Measurements from ENCODE around the gene VIPR1. TPM values are rescaled to one million over a fixed set of nuclear protein-coding genes. Genes with fewer than 3 reads are reported as not detected.

Gene VIPR1
- total and polyA plus RNA-seq, 4 donors: 2.3 to 41.8 (median 14.6) TPM

- DNase-seq (ENCODE audit: low spot score): no peak
- Histone ChIP-seq H3K36me3 (ENCODE audit: control insufficient read depth in 4 of 4, insufficient read depth in 3 of 4, low read depth in 1 of 4, low read length in 3 of 4) (no peaks in the 10 kb centered on the region), H3K9ac (ENCODE audit: low read depth in 1 of 2, low read length in 2 of 2) (no peak overlapping the region), H3K4me3 (ENCODE audit: low read depth in 1 of 3, low read length in 3 of 3) (no peak overlapping the region), H3K9me3 (ENCODE audit: control insufficient read depth in 4 of 4, low read length in 3 of 4) (no peaks in the 10 kb centered on the region), H3K27ac (ENCODE audit: low read depth in 1 of 2, low read length in 2 of 2) (peak overlapping the region; percentile 15 to 49), H3K4me1 (ENCODE audit: control insufficient read depth in 4 of 4, insufficient read depth in 4 of 4, low read length in 3 of 4) (peaks cover 0 to 17% (median 8%) of the 10 kb centered on the region in 4 donors), H3K27me3 (ENCODE audit: control insufficient read depth in 4 of 4, insufficient read depth in 4 of 4, low read length in 3 of 4) (no peaks in the 10 kb centered on the region)
- 78% methylated on average over 12 of the region's 12 CpGs for WGBS
- TF ChIP-seq GABPA (IDR thresholded peaks at IDR 0.05 in 1 of 2, conservative IDR thresholded peaks at IDR 0.05 in 1 of 2) (no peak), JUND (IDR thresholded peaks at IDR 0.05) (no peak), HNF4G (IDR thresholded peaks at IDR 0.05) (no peak), EGR1 (IDR thresholded peaks at IDR 0.05; ENCODE audit: low read depth in 2 of 2) (no peak), FOXA1 (IDR thresholded peaks at IDR 0.05) (no peak)
These were observed 13.0 kb downstream of the VIPR1 start for GRCh38 chr3:42515391-42515916.

DNA sequence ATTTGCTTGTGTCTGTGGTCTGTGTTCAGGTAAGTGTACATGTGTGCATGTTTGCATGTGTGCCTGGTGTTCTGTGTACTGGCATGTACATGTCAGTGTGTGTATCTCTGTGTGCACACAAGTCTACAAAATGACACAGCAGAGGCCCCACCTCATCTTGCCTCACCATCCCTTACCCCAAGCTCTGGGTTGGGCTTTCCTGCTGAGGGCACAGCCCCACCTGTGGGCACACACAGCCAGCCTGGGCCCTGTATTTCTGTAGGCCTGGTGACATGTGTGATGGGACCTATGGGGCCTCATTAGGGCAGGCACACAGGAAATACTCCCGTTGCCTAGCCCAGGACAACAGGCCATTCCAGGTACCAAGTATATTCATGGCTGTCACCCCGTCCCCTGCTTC lies 13.5 kb downstream of the VIPR1 start:
- Histone ChIP-seq H3K36me3 (ENCODE audit: control insufficient read depth in 4 of 4, insufficient read depth in 3 of 4, low read depth in 1 of 4, low read length in 3 of 4) (no peaks in the 10 kb centered on the region), H3K4me1 (ENCODE audit: control insufficient read depth in 4 of 4, insufficient read depth in 4 of 4, low read length in 3 of 4) (peaks cover 0 to 17% (median 8%) of the 10 kb centered on the region in 4 donors), H3K9me3 (ENCODE audit: control insufficient read depth in 4 of 4, low read length in 3 of 4) (no peaks in the 10 kb centered on the region), H3K4me3 (ENCODE audit: low read depth in 1 of 3, low read length in 3 of 3) (no peak overlapping the region), H3K27ac (ENCODE audit: low read depth in 1 of 2, low read length in 2 of 2) (peak overlapping the region; percentile 15 to 49), H3K27me3 (ENCODE audit: control insufficient read depth in 4 of 4, insufficient read depth in 4 of 4, low read length in 3 of 4) (no peaks in the 10 kb centered on the region), H3K9ac (ENCODE audit: low read depth in 1 of 2, low read length in 2 of 2) (no peak overlapping the region)
- TF ChIP-seq, protein P1, sequence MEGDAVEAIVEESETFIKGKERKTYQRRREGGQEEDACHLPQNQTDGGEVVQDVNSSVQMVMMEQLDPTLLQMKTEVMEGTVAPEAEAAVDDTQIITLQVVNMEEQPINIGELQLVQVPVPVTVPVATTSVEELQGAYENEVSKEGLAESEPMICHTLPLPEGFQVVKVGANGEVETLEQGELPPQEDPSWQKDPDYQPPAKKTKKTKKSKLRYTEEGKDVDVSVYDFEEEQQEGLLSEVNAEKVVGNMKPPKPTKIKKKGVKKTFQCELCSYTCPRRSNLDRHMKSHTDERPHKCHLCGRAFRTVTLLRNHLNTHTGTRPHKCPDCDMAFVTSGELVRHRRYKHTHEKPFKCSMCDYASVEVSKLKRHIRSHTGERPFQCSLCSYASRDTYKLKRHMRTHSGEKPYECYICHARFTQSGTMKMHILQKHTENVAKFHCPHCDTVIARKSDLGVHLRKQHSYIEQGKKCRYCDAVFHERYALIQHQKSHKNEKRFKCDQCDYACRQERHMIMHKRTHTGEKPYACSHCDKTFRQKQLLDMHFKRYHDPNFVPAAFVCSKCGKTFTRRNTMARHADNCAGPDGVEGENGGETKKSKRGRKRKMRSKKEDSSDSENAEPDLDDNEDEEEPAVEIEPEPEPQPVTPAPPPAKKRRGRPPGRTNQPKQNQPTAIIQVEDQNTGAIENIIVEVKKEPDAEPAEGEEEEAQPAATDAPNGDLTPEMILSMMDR (IDR thresholded peaks at IDR 0.05; ENCODE audit: low read depth, low read length, missing input control): no peak
- TF ChIP-seq SP1 (IDR thresholded peaks at IDR 0.05) (no peak), TAF1 (conservative IDR thresholded peaks at IDR 0.05) (no peak), FOXA2 (IDR thresholded peaks at IDR 0.05) (no peak)
- TF ChIP-seq, protein P2, sequence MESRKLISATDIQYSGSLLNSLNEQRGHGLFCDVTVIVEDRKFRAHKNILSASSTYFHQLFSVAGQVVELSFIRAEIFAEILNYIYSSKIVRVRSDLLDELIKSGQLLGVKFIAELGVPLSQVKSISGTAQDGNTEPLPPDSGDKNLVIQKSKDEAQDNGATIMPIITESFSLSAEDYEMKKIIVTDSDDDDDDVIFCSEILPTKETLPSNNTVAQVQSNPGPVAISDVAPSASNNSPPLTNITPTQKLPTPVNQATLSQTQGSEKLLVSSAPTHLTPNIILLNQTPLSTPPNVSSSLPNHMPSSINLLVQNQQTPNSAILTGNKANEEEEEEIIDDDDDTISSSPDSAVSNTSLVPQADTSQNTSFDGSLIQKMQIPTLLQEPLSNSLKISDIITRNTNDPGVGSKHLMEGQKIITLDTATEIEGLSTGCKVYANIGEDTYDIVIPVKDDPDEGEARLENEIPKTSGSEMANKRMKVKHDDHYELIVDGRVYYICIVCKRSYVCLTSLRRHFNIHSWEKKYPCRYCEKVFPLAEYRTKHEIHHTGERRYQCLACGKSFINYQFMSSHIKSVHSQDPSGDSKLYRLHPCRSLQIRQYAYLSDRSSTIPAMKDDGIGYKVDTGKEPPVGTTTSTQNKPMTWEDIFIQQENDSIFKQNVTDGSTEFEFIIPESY (IDR thresholded peaks at IDR 0.05): no peak
- TF ChIP-seq, protein P3, sequence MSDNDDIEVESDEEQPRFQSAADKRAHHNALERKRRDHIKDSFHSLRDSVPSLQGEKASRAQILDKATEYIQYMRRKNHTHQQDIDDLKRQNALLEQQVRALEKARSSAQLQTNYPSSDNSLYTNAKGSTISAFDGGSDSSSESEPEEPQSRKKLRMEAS (IDR thresholded peaks at IDR 0.05): no peak
- DNase-seq (ENCODE audit: low spot score): no peak
- 80% methylated on average over 2 of the region's 2 CpGs for WGBS

- Histone ChIP-seq H3K27me3 (ENCODE audit: control insufficient read depth in 4 of 4, insufficient read depth in 4 of 4, low read length in 3 of 4) (no peaks in the 10 kb centered on the region), H3K4me3 (ENCODE audit: low read depth in 1 of 3, low read length in 3 of 3) (no peak overlapping the region), H3K36me3 (ENCODE audit: control insufficient read depth in 4 of 4, insufficient read depth in 3 of 4, low read depth in 1 of 4, low read length in 3 of 4) (no peaks in the 10 kb centered on the region), H3K27ac (ENCODE audit: low read depth in 1 of 2, low read length in 2 of 2) (no peak overlapping the region), H3K4me1 (ENCODE audit: control insufficient read depth in 4 of 4, insufficient read depth in 4 of 4, low read length in 3 of 4) (peaks cover 0 to 17% (median 8%) of the 10 kb centered on the region in 4 donors), H3K9me3 (ENCODE audit: control insufficient read depth in 4 of 4, low read length in 3 of 4) (no peaks in the 10 kb centered on the region), H3K9ac (ENCODE audit: low read depth in 1 of 2, low read length in 2 of 2) (no peak overlapping the region)
- 63% methylated on average over 5 of the region's 5 CpGs for WGBS
- no peak for DNase-seq (ENCODE audit: low spot score)
- TF ChIP-seq, protein P2 (IDR thresholded peaks at IDR 0.05): no peak
- TF ChIP-seq YY1 (IDR thresholded peaks at IDR 0.05): no peak
- no peak for TF ChIP-seq JUND (IDR thresholded peaks at IDR 0.05)
- no peak for TF ChIP-seq TAF1 (conservative IDR thresholded peaks at IDR 0.05)
- TF ChIP-seq, protein P3 (IDR thresholded peaks at IDR 0.05): no peak
- TF ChIP-seq, protein P4, sequence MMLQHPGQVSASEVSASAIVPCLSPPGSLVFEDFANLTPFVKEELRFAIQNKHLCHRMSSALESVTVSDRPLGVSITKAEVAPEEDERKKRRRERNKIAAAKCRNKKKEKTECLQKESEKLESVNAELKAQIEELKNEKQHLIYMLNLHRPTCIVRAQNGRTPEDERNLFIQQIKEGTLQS (IDR thresholded peaks at IDR 0.05): no peak
- TF ChIP-seq RXRA (IDR thresholded peaks at IDR 0.05): no peak
- TF ChIP-seq, protein P5, sequence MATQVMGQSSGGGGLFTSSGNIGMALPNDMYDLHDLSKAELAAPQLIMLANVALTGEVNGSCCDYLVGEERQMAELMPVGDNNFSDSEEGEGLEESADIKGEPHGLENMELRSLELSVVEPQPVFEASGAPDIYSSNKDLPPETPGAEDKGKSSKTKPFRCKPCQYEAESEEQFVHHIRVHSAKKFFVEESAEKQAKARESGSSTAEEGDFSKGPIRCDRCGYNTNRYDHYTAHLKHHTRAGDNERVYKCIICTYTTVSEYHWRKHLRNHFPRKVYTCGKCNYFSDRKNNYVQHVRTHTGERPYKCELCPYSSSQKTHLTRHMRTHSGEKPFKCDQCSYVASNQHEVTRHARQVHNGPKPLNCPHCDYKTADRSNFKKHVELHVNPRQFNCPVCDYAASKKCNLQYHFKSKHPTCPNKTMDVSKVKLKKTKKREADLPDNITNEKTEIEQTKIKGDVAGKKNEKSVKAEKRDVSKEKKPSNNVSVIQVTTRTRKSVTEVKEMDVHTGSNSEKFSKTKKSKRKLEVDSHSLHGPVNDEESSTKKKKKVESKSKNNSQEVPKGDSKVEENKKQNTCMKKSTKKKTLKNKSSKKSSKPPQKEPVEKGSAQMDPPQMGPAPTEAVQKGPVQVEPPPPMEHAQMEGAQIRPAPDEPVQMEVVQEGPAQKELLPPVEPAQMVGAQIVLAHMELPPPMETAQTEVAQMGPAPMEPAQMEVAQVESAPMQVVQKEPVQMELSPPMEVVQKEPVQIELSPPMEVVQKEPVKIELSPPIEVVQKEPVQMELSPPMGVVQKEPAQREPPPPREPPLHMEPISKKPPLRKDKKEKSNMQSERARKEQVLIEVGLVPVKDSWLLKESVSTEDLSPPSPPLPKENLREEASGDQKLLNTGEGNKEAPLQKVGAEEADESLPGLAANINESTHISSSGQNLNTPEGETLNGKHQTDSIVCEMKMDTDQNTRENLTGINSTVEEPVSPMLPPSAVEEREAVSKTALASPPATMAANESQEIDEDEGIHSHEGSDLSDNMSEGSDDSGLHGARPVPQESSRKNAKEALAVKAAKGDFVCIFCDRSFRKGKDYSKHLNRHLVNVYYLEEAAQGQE (IDR thresholded peaks at IDR 0.05): no peak
- TF ChIP-seq GABPA (IDR thresholded peaks at IDR 0.05 in 1 of 2, conservative IDR thresholded peaks at IDR 0.05 in 1 of 2): no peak
- no peak for TF ChIP-seq HNF4A (conservative IDR thresholded peaks at IDR 0.05)
- TF ChIP-seq NR2F2 (IDR thresholded peaks at IDR 0.05): no peak
These were observed 14.0 kb downstream of the VIPR1 start for GRCh38 chr3:42516443-42516842.
